HG03045 (cell line): ENCODE data around the gene GTF2F1.
"Not testable (repeated sequence)": the region's sequence is repeated elsewhere in the genome, so short reads cannot be mapped to it uniquely, and the experiment has no call there.

Source experiments
- ATAC-seq: cut with Tn5 transposase; IDR thresholded peaks from one replicate; pipeline ENCODE4 v1.9.1; 2021; ENCODE audit warnings: mild to moderate bottlenecking, moderate library complexity; ENCODE audit not compliant: unreplicated experiment

GTF2F1 gene

GRCh38 chr19:6358003-6358402 is 35.0 kb downstream of the GTF2F1 start:
- no peak for ATAC-seq

- ATAC-seq = no peak
These were observed 35.8 kb downstream of the GTF2F1 start for GRCh38 chr19:6357174-6357573.

- not testable (repeated sequence) for ATAC-seq
These were observed 37.5 kb downstream of the GTF2F1 start for GRCh38 chr19:6355321-6356040.

- no peak for ATAC-seq
These were observed 38.8 kb downstream of the GTF2F1 start for GRCh38 chr19:6354098-6354674.

GRCh38 chr19:6352381-6353165 is 40.4 kb downstream of the GTF2F1 start:
- ATAC-seq = no peak

- ATAC-seq = no peak
These were observed 42.3 kb downstream of the GTF2F1 start for GRCh38 chr19:6350688-6351087.

- ATAC-seq = not testable (repeated sequence)
These were observed 43.7 kb downstream of the GTF2F1 start for GRCh38 chr19:6349271-6349670.

GRCh38 chr19:6343462-6343861 is 49.5 kb downstream of the GTF2F1 start:
- no peak for ATAC-seq

GRCh38 chr19:6340493-6341201 is 52.3 kb downstream of the GTF2F1 start:
- no peak for ATAC-seq

- ATAC-seq = no peak
These were observed 58.3 kb downstream of the GTF2F1 start for GRCh38 chr19:6334490-6335285.

GRCh38 chr19:6333439-6333838 is 59.5 kb downstream of the GTF2F1 start, which contains the start of gene ACER1:
Gene ACER1, minus strand, starts transcription at chr19:6333612. Its CDS starts 61 bp downstream, at chr19:6333551.
- no peak for ATAC-seq
